ENCODE results near the gene CEP104. TPM values are rescaled to one million over a fixed set of nuclear protein-coding genes. Genes with fewer than 3 reads are reported as not detected.

CEP104 gene
- total and polyA plus RNA-seq, 9 of the 15 experiments (the other 6 are each of a cell fraction or from before 2014, with no cell fraction given): 11.2 to 63.4 (median 42.6) TPM

DNA sequence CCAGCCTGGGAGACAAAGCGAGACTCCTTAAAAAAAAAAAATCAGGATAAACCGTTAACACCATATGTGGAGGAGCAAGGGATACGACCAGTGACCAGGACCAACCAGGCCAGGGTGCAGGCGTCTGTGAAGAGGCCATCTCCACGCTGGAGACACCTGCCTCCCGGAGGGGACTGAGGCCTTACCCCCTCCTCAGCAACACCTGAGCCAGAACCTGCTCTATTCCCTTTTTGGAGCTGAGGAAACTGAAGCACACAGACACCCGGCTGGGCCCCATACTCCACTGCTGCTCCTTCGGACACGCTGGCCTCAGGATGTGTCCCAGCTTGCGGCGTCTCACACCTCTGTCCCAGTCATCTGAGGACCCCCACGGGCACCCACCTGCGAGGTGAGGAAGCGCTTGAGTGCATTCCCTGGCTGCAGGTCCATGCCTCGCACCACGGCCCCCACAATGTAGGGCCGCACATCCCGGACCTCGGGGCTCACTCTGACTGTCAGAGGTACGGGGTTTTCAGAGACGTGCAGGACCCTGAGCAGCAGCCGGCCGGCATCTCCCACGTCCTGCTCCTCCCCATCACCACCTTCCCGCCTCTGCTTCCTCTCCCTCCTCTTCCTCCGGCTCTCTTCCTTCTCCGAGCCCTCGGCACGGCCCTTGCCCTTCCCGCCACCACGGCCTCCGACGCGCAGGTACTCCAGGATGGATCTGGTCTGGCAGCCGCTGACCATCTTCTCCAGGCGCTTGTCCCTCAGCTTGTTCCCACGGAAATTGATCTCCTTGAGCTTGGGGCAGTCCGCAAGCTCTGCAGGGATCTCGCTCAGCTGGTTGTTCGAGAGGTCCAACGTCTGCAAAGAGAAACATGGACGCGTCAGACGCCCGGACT is 70.3 kb downstream of the CEP104 start:
- no peaks in the 10 kb centered on the region for H3K9me3 ChIP-seq (replicated peaks; ENCODE audit: control insufficient read depth, insufficient read depth, low read depth, low read length)
- CTCF ChIA-PET (ENCODE audit: low intra/inter-chr PET ratio): no interaction called here
- TF ChIP-seq POLR2G (IDR thresholded peaks at IDR 0.05; ENCODE audit: low read depth, low read length) (peak; percentile 72), PRPF4 (IDR thresholded peaks at IDR 0.05; ENCODE audit: insufficient read depth, low read depth, low read length, poor library complexity, severe bottlenecking) (no peak), RBFOX2 (IDR thresholded peaks at IDR 0.05; ENCODE audit: low read depth, low read length) (peak; percentile 49; the same call in 1 of the 2 replicates)
- FAIRE-seq: no peak
- H3K27ac ChIP-seq (ENCODE audit: extremely low read depth, low read depth, low read length): no peak overlapping the region
- H3K36me3 ChIP-seq (ENCODE audit: control insufficient read depth, insufficient read depth, low read length): peaks cover 94% of the 10 kb centered on the region
- H3K4me1 ChIP-seq (replicated peaks in 1 of 2; ENCODE audit: control insufficient read depth in 2 of 2, insufficient read depth in 2 of 2, low read length in 2 of 2): peaks cover 0 to 43% of the 10 kb centered on the region in 2 experiments; a peak in 2 of 5 replicates
- intact Hi-C loops (cut with micrococcal nuclease): no loop called here
- no peak for DNase-seq (ENCODE audit: extremely low read depth in 1 of 4, low spot score in 3 of 4)
- no peak overlapping the region for H3K4me2 ChIP-seq (ENCODE audit: insufficient read depth, low read length)
- 98% methylated on average over 41 of the region's 45 CpGs for WGBS (ENCODE audit: insufficient coverage, low coverage, missing lambda C conversion rate)
- BruUV-seq (replicated peaks): no TSS peak
- POLR2A ChIA-PET: interaction anchor here (0.7 to 1.8 kb wide), 4 partner anchors 9 to 17 kb away, joined by 3 to 4 read pairs (median 3); no protein-coding TSS in a partner anchor
- H3K4me3 ChIP-seq: no peak overlapping the region
- H3K9ac ChIP-seq (ENCODE audit: insufficient read depth in 1 of 2, low read depth in 2 of 2, low read length in 2 of 2): peak overlapping the region in 1 of 2 experiments; percentile 32; a peak in 1 of 4 replicates
- ATAC-seq: no peak
- H4K20me1 ChIP-seq (replicated peaks; ENCODE audit: control insufficient read depth, insufficient read depth, low read length): peaks cover 7% of the 10 kb centered on the region; the same call in 1 of the 2 replicates
- no peaks in the 10 kb centered on the region for H3K9me1 ChIP-seq (ENCODE audit: control insufficient read depth, insufficient read depth, low read length)
- in situ Hi-C loops (cut with MboI): no loop called here
- peaks cover 39% of the 10 kb centered on the region for H3K79me2 ChIP-seq (ENCODE audit: control insufficient read depth, insufficient read depth, low read length)
- H3K27me3 ChIP-seq (ENCODE audit: control insufficient read depth in 2 of 2, insufficient read depth in 2 of 2, low read length in 2 of 2): no peaks in the 10 kb centered on the region
- H2AFZ ChIP-seq (ENCODE audit: low read depth, low read length): no peak overlapping the region
